Measurements from ENCODE around the gene NR6A1.

NR6A1 gene

GRCh38 chr9:124684169-124684568 lies 86.9 kb downstream of the NR6A1 start:
- no peak for ATAC-seq
- TF ChIP-seq ESRRG (CRISPR knock-in tag; IDR thresholded peaks at IDR 0.05) = no peak
- no peak for TF ChIP-seq ZNF565 (CRISPR knock-in tag; conservative IDR thresholded peaks at IDR 0.05; ENCODE audit: low read depth)
- no peak for TF ChIP-seq BACH2 (CRISPR knock-in tag; IDR thresholded peaks at IDR 0.05; ENCODE audit: borderline replicate concordance)
- no peak for TF ChIP-seq GLIS3 (CRISPR knock-in tag; IDR thresholded peaks at IDR 0.05)
- TF ChIP-seq ISL1 (CRISPR knock-in tag; IDR thresholded peaks at IDR 0.05) = no peak
- no peak for TF ChIP-seq TCF4 (CRISPR knock-in tag; IDR thresholded peaks at IDR 0.05; ENCODE audit: borderline replicate concordance)
- TF ChIP-seq ZFP30 (CRISPR knock-in tag; IDR thresholded peaks at IDR 0.05) = no peak
- no peak for TF ChIP-seq RARB (CRISPR knock-in tag; IDR thresholded peaks at IDR 0.05)
- no peak for TF ChIP-seq CREB5 (CRISPR knock-in tag; IDR thresholded peaks at IDR 0.05; ENCODE audit: low read depth)
- TF ChIP-seq SNAI2 (CRISPR knock-in tag; IDR thresholded peaks at IDR 0.05) = no peak
- no peak for TF ChIP-seq TSHZ2 (CRISPR knock-in tag; IDR thresholded peaks at IDR 0.05)
- no peak for TF ChIP-seq ZNF8 (CRISPR knock-in tag; IDR thresholded peaks at IDR 0.05)
- TF ChIP-seq ZNF70 (CRISPR knock-in tag; IDR thresholded peaks at IDR 0.05) = no peak
- TF ChIP-seq CSDC2 (CRISPR knock-in tag; IDR thresholded peaks at IDR 0.05) = no peak
- no peak for TF ChIP-seq ZFP3 (CRISPR knock-in tag; IDR thresholded peaks at IDR 0.05)
- no peak for TF ChIP-seq ARNTL (CRISPR knock-in tag; IDR thresholded peaks at IDR 0.05; ENCODE audit: borderline replicate concordance, low read depth)
- TF ChIP-seq POU6F1 (CRISPR knock-in tag; IDR thresholded peaks at IDR 0.05; ENCODE audit: borderline replicate concordance, low read depth) = no peak
- no peak for TF ChIP-seq ZC3H10 (CRISPR knock-in tag; IDR thresholded peaks at IDR 0.05)
- no peak for TF ChIP-seq OSR1 (CRISPR knock-in tag; IDR thresholded peaks at IDR 0.05)
- TF ChIP-seq PPARA (CRISPR knock-in tag; IDR thresholded peaks at IDR 0.05; ENCODE audit: borderline replicate concordance) = no peak

GRCh38 chr9:124683043-124683442 lies 88.1 kb downstream of the NR6A1 start:
- TF ChIP-seq TCF4 (CRISPR knock-in tag; IDR thresholded peaks at IDR 0.05; ENCODE audit: borderline replicate concordance) (no peak), ZFP3 (CRISPR knock-in tag; IDR thresholded peaks at IDR 0.05) (no peak), TOX (CRISPR knock-in tag; IDR thresholded peaks at IDR 0.05; ENCODE audit: borderline replicate concordance) (no peak), ZNF70 (CRISPR knock-in tag; IDR thresholded peaks at IDR 0.05) (no peak), ZNF565 (CRISPR knock-in tag; conservative IDR thresholded peaks at IDR 0.05; ENCODE audit: low read depth) (no peak), CSDC2 (CRISPR knock-in tag; IDR thresholded peaks at IDR 0.05) (no peak), PATZ1 (CRISPR knock-in tag; IDR thresholded peaks at IDR 0.05; ENCODE audit: borderline replicate concordance) (no peak), CREB5 (CRISPR knock-in tag; IDR thresholded peaks at IDR 0.05; ENCODE audit: low read depth) (no peak), ARNTL (CRISPR knock-in tag; IDR thresholded peaks at IDR 0.05; ENCODE audit: borderline replicate concordance, low read depth) (no peak), PPARA (CRISPR knock-in tag; IDR thresholded peaks at IDR 0.05; ENCODE audit: borderline replicate concordance) (no peak)
- no peak for ATAC-seq

All from SK-N-SH treated with all-trans-retinoic acid at 6 μM for 48 hours (cell line).